Measurements from ENCODE around the gene SLCO4C1. TPM values are rescaled to one million over a fixed set of nuclear protein-coding genes. Genes with fewer than 3 reads are reported as not detected.

The SLCO4C1 gene
- total RNA-seq, 1 donor from 2014 or later = 0.09 TPM

DNA sequence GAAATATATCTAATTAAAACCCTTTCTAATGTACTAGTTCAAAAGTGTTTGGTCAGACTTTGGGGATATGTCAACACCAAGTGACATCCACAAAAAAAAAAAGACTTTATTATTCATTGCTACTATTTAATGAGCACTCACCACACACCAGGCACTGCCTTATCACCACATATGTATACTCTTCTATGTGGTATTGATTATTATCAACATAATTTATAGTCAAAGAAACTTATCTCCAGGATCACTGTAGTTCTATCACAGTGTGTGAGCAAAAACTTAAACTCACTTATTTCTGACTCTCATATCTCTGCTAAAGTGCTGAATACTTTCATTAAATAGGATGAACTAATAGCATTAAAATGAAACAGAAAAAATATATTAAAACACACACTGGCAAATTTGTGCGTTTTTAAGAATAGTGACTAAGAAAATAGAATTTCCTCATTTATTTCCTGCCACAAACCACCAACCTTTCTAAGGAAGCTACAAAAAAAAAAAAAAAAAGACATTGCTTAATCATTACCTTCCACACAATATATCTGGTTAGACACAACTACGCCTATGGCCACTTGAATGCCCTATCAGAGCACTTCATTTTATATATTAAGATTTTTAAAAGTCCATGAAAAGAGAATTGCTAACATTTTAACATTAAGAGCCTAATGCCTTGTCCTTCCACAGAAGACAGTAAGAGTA is 12.8 kb downstream of the SLCO4C1 start:
- H4K20me1 ChIP-seq (ENCODE audit: low read depth) = no peaks in the 10 kb centered on the region
- no peaks in the 10 kb centered on the region for H3K4me1 Mint-ChIP-seq

DNA sequence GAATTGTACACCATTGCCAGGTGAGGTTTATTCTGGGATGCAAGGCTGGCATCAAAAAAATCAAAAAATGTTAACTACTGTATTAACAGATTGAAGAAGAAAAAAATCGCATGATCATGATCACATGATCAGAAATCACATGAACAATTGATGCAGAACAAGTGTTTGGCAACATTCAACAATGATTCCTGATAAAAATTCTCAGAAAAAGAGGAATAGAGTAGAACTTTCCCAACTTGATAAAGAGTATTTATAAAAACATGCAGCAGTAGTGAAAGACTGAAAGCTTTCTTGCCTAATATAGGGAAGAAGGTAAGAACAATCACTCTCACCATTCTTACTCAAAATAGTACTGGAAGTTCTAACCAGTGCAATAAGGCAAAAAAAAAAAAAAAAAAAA is 16.4 kb downstream of the SLCO4C1 start:
- Histone ChIP-seq H3K79me2 (ENCODE audit: low read depth) (no peaks in the 10 kb centered on the region), H4K20me1 (ENCODE audit: low read depth) (no peaks in the 10 kb centered on the region), H3K4me3 (no peak overlapping the region), H3K4me1 (peaks cover 6% of the 10 kb centered on the region), H3F3A (ENCODE audit: low read depth) (peaks cover 4% of the 10 kb centered on the region), H3K27ac (no peak overlapping the region), H2AFZ (replicated peaks) (no peak overlapping the region), H3K9ac (no peak overlapping the region), H3K4me2 (no peak overlapping the region), H3K9me3 (ENCODE audit: low read depth) (no peaks in the 10 kb centered on the region), H3K27me3 (no peaks in the 10 kb centered on the region), H3K36me3 (no peaks in the 10 kb centered on the region)
- DNase-seq (ENCODE audit: low spot score) = no peak
- no peaks in the 10 kb centered on the region for H3K9me3 Mint-ChIP-seq
- H3K27me3 Mint-ChIP-seq (ENCODE audit: insufficient read depth, low read depth) = no peaks in the 10 kb centered on the region
- no peak for TF ChIP-seq EZH2 (IDR thresholded peaks at IDR 0.05)
- H3K4me3 Mint-ChIP-seq = no peak overlapping the region
- peaks cover 2% of the 10 kb centered on the region for H3K4me1 Mint-ChIP-seq
- no peaks in the 10 kb centered on the region for H3K36me3 Mint-ChIP-seq
- no peak overlapping the region for H3K27ac Mint-ChIP-seq

More for the DNA sequence above, 12.8 kb downstream of the SLCO4C1 start:
- no peak overlapping the region for H3K27ac Mint-ChIP-seq
- no peak overlapping the region for H3K4me3 Mint-ChIP-seq
- H3K4me2 ChIP-seq = no peak overlapping the region
- no peak overlapping the region for H3K27ac ChIP-seq
- H3F3A ChIP-seq (ENCODE audit: low read depth) = no peaks in the 10 kb centered on the region
- H3K27me3 ChIP-seq = no peaks in the 10 kb centered on the region
- H3K36me3 Mint-ChIP-seq = no peaks in the 10 kb centered on the region
- no peak overlapping the region for H3K4me3 ChIP-seq
- no peak for DNase-seq (ENCODE audit: low spot score)
- H3K36me3 ChIP-seq = no peaks in the 10 kb centered on the region
- H3K4me1 ChIP-seq = no peaks in the 10 kb centered on the region
- H3K9me3 ChIP-seq (ENCODE audit: low read depth) = no peaks in the 10 kb centered on the region
- no peaks in the 10 kb centered on the region for H3K79me2 ChIP-seq (ENCODE audit: low read depth)
- no peaks in the 10 kb centered on the region for H3K27me3 Mint-ChIP-seq (ENCODE audit: insufficient read depth, low read depth)
- H3K9ac ChIP-seq = no peak overlapping the region
- no peaks in the 10 kb centered on the region for H3K9me3 Mint-ChIP-seq
- TF ChIP-seq EZH2 (IDR thresholded peaks at IDR 0.05) = no peak
- TF ChIP-seq EZH2phosphoT487 (IDR thresholded peaks at IDR 0.05) = no peak
- no peak for TF ChIP-seq CTCF (IDR thresholded peaks at IDR 0.05)
- H2AFZ ChIP-seq (replicated peaks) = no peak overlapping the region

- H3K4me3 Mint-ChIP-seq = no peak overlapping the region
- Histone ChIP-seq H4K20me1 (ENCODE audit: low read depth) (no peaks in the 10 kb centered on the region), H3K9ac (no peak overlapping the region), H3K36me3 (no peaks in the 10 kb centered on the region), H3K4me2 (no peak overlapping the region), H3F3A (ENCODE audit: low read depth) (peaks cover 4% of the 10 kb centered on the region), H3K4me1 (peaks cover 6% of the 10 kb centered on the region), H3K27me3 (peaks cover 10% of the 10 kb centered on the region), H3K4me3 (no peak overlapping the region), H3K9me3 (ENCODE audit: low read depth) (no peaks in the 10 kb centered on the region), H2AFZ (replicated peaks) (no peak overlapping the region), H3K27ac (no peak overlapping the region), H3K79me2 (ENCODE audit: low read depth) (no peaks in the 10 kb centered on the region)
- no peak for DNase-seq (ENCODE audit: low spot score)
- no peak for TF ChIP-seq EZH2phosphoT487 (IDR thresholded peaks at IDR 0.05)
- no peak for TF ChIP-seq EZH2 (IDR thresholded peaks at IDR 0.05)
- no peak for TF ChIP-seq CTCF (IDR thresholded peaks at IDR 0.05)
- peaks cover 2% of the 10 kb centered on the region for H3K4me1 Mint-ChIP-seq
- no peaks in the 10 kb centered on the region for H3K9me3 Mint-ChIP-seq
- no peaks in the 10 kb centered on the region for H3K36me3 Mint-ChIP-seq
- no peak overlapping the region for H3K27ac Mint-ChIP-seq
- no peaks in the 10 kb centered on the region for H3K27me3 Mint-ChIP-seq (ENCODE audit: insufficient read depth, low read depth)
Measured at GRCh38 chr5:102278231-102278630, 17.9 kb downstream of the SLCO4C1 start.

GRCh38 chr5:102277144-102277543 is 18.9 kb downstream of the SLCO4C1 start:
- H3K4me3 Mint-ChIP-seq = no peak overlapping the region

More at GRCh38 chr5:102277144-102277543, 18.9 kb downstream of the SLCO4C1 start:
- Histone ChIP-seq H3K9ac (no peak overlapping the region), H3K27ac (no peak overlapping the region), H3K79me2 (ENCODE audit: low read depth) (no peaks in the 10 kb centered on the region), H3K4me2 (peak overlapping the region; percentile 18), H2AFZ (replicated peaks) (no peak overlapping the region), H3F3A (ENCODE audit: low read depth) (peaks cover 4% of the 10 kb centered on the region), H3K4me3 (no peak overlapping the region), H3K27me3 (peaks cover 18% of the 10 kb centered on the region), H3K9me3 (ENCODE audit: low read depth) (no peaks in the 10 kb centered on the region), H4K20me1 (ENCODE audit: low read depth) (peaks cover under 1% of the 10 kb centered on the region), H3K4me1 (peaks cover 8% of the 10 kb centered on the region), H3K36me3 (no peaks in the 10 kb centered on the region)
- DNase-seq (ENCODE audit: low spot score) = no peak
- no peak overlapping the region for H3K27ac Mint-ChIP-seq
- H3K27me3 Mint-ChIP-seq (ENCODE audit: insufficient read depth, low read depth) = peaks cover 2% of the 10 kb centered on the region
- H3K4me1 Mint-ChIP-seq = peaks cover 3% of the 10 kb centered on the region
- H3K9me3 Mint-ChIP-seq = no peaks in the 10 kb centered on the region
- no peaks in the 10 kb centered on the region for H3K36me3 Mint-ChIP-seq
- TF ChIP-seq EZH2 (IDR thresholded peaks at IDR 0.05) (no peak), EZH2phosphoT487 (IDR thresholded peaks at IDR 0.05) (no peak), CTCF (IDR thresholded peaks at IDR 0.05) (no peak)
